Activated B cell treated with CpG ODN at 0.5 μM for 24 hours (primary cell): ENCODE measurements around the gene PRELID2. TPM values are rescaled to one million over a fixed set of nuclear protein-coding genes. Genes with fewer than 3 reads are reported as not detected.

Experiments used
- ATAC-seq: fragments of 200-7000 bp; cut with Tn5 transposase; one replicate; pipeline ENCODE4 v1.10.0; 2021; ENCODE audit warnings: low read depth, mild to moderate bottlenecking, moderate library complexity
- CTCF ChIA-PET: fragments of 350-600 bp; sonication (Branson Sonifier 250); formaldehyde crosslinking; loops from one replicate; lab custom pipeline; 2021; ENCODE audit warnings: antibody characterized with exemption; lab: Charles Lee
- POLR2A ChIA-PET: fragments of 350-600 bp; sonication (Branson Sonifier 250); formaldehyde crosslinking; loops from one replicate; lab custom pipeline; 2021; ENCODE audit warnings: antibody characterized with exemption; lab: Charles Lee
- DNase-seq: peaks from one replicate; pipeline ENCODE4 v3.0.0; 2022
- H3K27ac Mint-ChIP-seq: one replicate; pipeline ENCODE4 v1.8.0; 2020; ENCODE audit warnings: mixed read lengths
- H3K27me3 Mint-ChIP-seq: one replicate; pipeline ENCODE4 v1.8.0; 2021; ENCODE audit warnings: mixed read lengths
- H3K36me3 Mint-ChIP-seq: one replicate; pipeline ENCODE4 v1.8.0; 2021; ENCODE audit warnings: low read depth, mixed read lengths
- H3K4me1 Mint-ChIP-seq: one replicate; pipeline ENCODE4 v1.8.0; 2021; ENCODE audit warnings: mixed read lengths
- H3K4me3 Mint-ChIP-seq: one replicate; pipeline ENCODE4 v1.8.0; 2020; ENCODE audit warnings: mild to moderate bottlenecking, mixed read lengths
- H3K9me3 Mint-ChIP-seq: one replicate; pipeline ENCODE4 v1.8.0; 2020; ENCODE audit warnings: mixed read lengths
- CTCF ChIP-seq: fragments of 200-600 bp; IDR thresholded peaks from one replicate; pipeline ENCODE4 v1.8.0; 2022; ENCODE audit warnings: antibody characterized with exemption, mild to moderate bottlenecking
- intact Hi-C: fragments of 100-400 bp; cut with micrococcal nuclease; formaldehyde crosslinking; loops from one replicate; pipeline ENCODE4 v1.15.1; 2024
- total RNA-seq: library from RNA; stranded (reverse); gene quantifications from 2 replicates; pipeline ENCODE4 v1.2.3, GENCODE V29; 2022

The PRELID2 gene
- total RNA-seq, 1 donor from 2014 or later, result 3.3 TPM

GRCh38 chr5:145777445-145778063 lies 57.6 kb downstream of the PRELID2 start:
- CTCF ChIA-PET, result no interaction called here
- no peak for ATAC-seq

GRCh38 chr5:145776886-145777285 lies 58.3 kb downstream of the PRELID2 start:
- Mint-ChIP-seq H3K9me3 (no peaks in the 10 kb centered on the region), H3K4me1 (no peaks in the 10 kb centered on the region), H3K36me3 (no peaks in the 10 kb centered on the region), H3K4me3 (no peak overlapping the region), H3K27ac (no peak overlapping the region), H3K27me3 (no peaks in the 10 kb centered on the region)
- no peak for TF ChIP-seq CTCF
- ChIA-PET CTCF (no interaction called here), POLR2A (no interaction called here)
- intact Hi-C loops, result no loop called here
- DNase-seq (no peak), ATAC-seq (no peak)

More at GRCh38 chr5:145777445-145778063, 57.6 kb downstream of the PRELID2 start:
- Mint-ChIP-seq H3K4me3 (no peak overlapping the region), H3K36me3 (no peaks in the 10 kb centered on the region), H3K27me3 (no peaks in the 10 kb centered on the region), H3K9me3 (no peaks in the 10 kb centered on the region), H3K4me1 (no peaks in the 10 kb centered on the region), H3K27ac (no peak overlapping the region)
- POLR2A ChIA-PET, result no interaction called here
- no peak for DNase-seq
- no peak for TF ChIP-seq CTCF
- intact Hi-C loops, result no loop called here

DNA sequence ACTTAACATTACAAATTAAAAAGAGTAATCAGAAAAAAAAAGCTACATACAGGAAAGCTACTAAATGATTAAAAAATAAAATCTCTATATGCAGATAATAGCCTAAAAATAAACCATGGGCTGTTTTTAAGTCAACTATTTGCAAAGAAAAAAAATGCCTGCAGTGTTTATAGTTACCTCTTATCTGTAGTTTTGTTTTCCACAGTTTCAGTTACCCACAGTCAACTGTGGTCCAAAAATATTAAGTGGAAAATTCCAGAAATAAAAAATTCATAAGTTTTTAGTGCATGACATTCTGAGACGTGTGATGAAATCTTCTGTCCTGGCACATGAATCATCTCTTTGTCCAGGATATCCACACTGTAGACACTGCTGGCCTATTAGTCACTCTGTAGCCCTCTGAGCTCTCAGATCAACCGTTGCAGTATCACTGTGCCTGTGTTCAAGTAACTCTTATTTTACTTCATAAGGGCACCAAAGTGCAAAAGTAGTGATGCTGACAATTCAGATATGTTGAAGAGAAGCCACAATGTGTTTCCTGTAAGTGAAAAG lies 59.2 kb downstream of the PRELID2 start:
- TF ChIP-seq CTCF, result no peak
- H3K27me3 Mint-ChIP-seq, result no peaks in the 10 kb centered on the region
- no peak for DNase-seq
- H3K9me3 Mint-ChIP-seq, result no peaks in the 10 kb centered on the region
- ChIA-PET CTCF (no interaction called here), POLR2A (no interaction called here)
- no peaks in the 10 kb centered on the region for H3K4me1 Mint-ChIP-seq
- no peak overlapping the region for H3K27ac Mint-ChIP-seq
- ATAC-seq, result no peak
- no peak overlapping the region for H3K4me3 Mint-ChIP-seq
- no peaks in the 10 kb centered on the region for H3K36me3 Mint-ChIP-seq
- intact Hi-C loops, result no loop called here

DNA sequence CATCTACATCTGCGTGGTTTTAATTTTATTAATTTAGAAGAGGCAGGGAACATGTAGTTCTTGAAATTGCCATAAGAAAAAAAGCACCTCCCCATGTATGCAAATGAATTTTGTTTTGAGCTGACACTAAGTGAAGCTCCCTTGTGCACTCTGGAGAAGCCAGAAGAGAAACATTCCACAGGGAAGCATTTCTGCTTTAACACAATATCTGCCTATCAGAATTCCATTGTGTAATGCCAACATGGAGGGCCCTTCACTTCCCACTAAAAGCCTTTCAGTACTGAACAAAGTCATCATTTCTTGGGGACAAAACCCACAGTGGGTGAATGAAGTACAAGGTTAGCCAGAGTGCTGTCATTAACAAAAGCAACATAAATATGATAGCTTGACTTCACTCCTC lies 59.7 kb downstream of the PRELID2 start:
- CTCF ChIA-PET, result no interaction called here

DNA sequence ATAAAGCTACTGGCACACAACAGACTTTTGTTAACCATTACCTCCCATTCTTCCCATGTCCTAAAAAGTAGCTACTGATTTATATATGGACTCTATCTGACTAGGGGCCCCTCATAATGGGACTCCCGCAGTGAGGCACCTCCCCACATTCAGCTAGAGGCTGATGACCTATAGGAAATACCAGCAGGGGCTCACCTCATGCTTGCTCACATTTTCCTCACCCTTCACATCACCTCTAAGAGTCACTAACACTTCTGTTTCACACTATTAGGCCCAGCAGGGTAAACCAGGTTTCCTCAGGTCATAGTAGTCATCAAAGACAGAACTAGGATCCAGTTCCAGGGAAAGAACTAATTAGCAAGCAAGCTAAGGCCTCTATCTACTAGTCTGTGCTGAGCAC lies 60.7 kb downstream of the PRELID2 start:
- H3K27me3 Mint-ChIP-seq, result no peaks in the 10 kb centered on the region
- no peak overlapping the region for H3K27ac Mint-ChIP-seq
- no peak for ATAC-seq
- ChIA-PET POLR2A (no interaction called here), CTCF (no interaction called here)
- H3K4me1 Mint-ChIP-seq, result no peaks in the 10 kb centered on the region
- no peak for TF ChIP-seq CTCF
- no peaks in the 10 kb centered on the region for H3K9me3 Mint-ChIP-seq
- intact Hi-C loops, result no loop called here
- H3K36me3 Mint-ChIP-seq, result no peaks in the 10 kb centered on the region
- no peak for DNase-seq
- H3K4me3 Mint-ChIP-seq, result no peak overlapping the region

More for the DNA sequence above, 59.7 kb downstream of the PRELID2 start:
- DNase-seq (no peak), ATAC-seq (no peak)
- H3K36me3 Mint-ChIP-seq, result no peaks in the 10 kb centered on the region
- no peak for TF ChIP-seq CTCF
- H3K9me3 Mint-ChIP-seq, result no peaks in the 10 kb centered on the region
- H3K4me1 Mint-ChIP-seq, result no peaks in the 10 kb centered on the region
- H3K27ac Mint-ChIP-seq, result no peak overlapping the region
- H3K27me3 Mint-ChIP-seq, result no peaks in the 10 kb centered on the region
- no peak overlapping the region for H3K4me3 Mint-ChIP-seq
- POLR2A ChIA-PET, result no interaction called here
- intact Hi-C loops, result no loop called here
